HEK293T (cell line): ENCODE measurements around the gene CHTF18.

Experiments used
- CTCF ChIA-PET: fragments of 350-600 bp; formaldehyde crosslinking; extraction: SDS; loops from one replicate; lab custom pipeline; 2021; ENCODE audit warnings: antibody characterized with exemption, inconsistent platforms; lab: Yijun Ruan, JAX
- POLR2A ChIA-PET: fragments of 350-600 bp; formaldehyde crosslinking; extraction: SDS; loops from one replicate; lab custom pipeline; 2020; ENCODE audit warnings: antibody characterized with exemption, inconsistent platforms; lab: Yijun Ruan, JAX
- DNase-seq: peaks from one replicate; pipeline ENCODE4 v3.0.0; 2012; ENCODE audit warnings: mixed read lengths; ENCODE audit errors: extremely low spot score
- ARNT ChIP-seq: fragments of 450-650 bp; IDR thresholded peaks from 2 replicates; pipeline ENCODE4 v1.6.1; 2017; ENCODE audit warnings: mild to moderate bottlenecking
- BHLHE40 ChIP-seq: fragments of 450-650 bp; IDR thresholded peaks from 2 replicates; pipeline ENCODE4 v1.6.1; 2016; ENCODE audit warnings: mild to moderate bottlenecking, moderate library complexity, borderline replicate concordance
- CTBP1 ChIP-seq: fragments of 450-650 bp; IDR thresholded peaks from 2 replicates; pipeline ENCODE4 v1.6.1; 2016; ENCODE audit warnings: borderline replicate concordance
- ELF4 ChIP-seq: fragments of 450-650 bp; IDR thresholded peaks from 2 replicates; pipeline ENCODE4 v1.6.1; 2017; ENCODE audit warnings: antibody characterized with exemption
- FOXA1 ChIP-seq: fragments of 450-650 bp; IDR thresholded peaks from 2 replicates; pipeline ENCODE4 v1.6.1; 2016; ENCODE audit warnings: mild to moderate bottlenecking
- FOXK2 ChIP-seq: fragments of 450-650 bp; IDR thresholded peaks from 2 replicates; pipeline ENCODE4 v1.6.1; 2016; ENCODE audit warnings: mild to moderate bottlenecking
- FOXM1 ChIP-seq: fragments of 450-650 bp; IDR thresholded peaks from 2 replicates; pipeline ENCODE4 v1.6.1; 2017; ENCODE audit warnings: mild to moderate bottlenecking, borderline replicate concordance
- HDGF ChIP-seq: fragments of 450-650 bp; IDR thresholded peaks from 2 replicates; pipeline ENCODE4 v1.6.1; 2017; ENCODE audit warnings: antibody characterized with exemption, borderline replicate concordance
- L3MBTL2 ChIP-seq: fragments of 450-650 bp; conservative IDR thresholded peaks from 2 replicates; pipeline ENCODE4 v1.6.1; 2016; ENCODE audit warnings: mild to moderate bottlenecking
- LEF1 ChIP-seq: fragments of 450-650 bp; IDR thresholded peaks from 2 replicates; pipeline ENCODE4 v1.6.1; 2017; ENCODE audit warnings: mild to moderate bottlenecking, borderline replicate concordance
- NFRKB ChIP-seq: fragments of 450-650 bp; IDR thresholded peaks from 2 replicates; pipeline ENCODE4 v1.6.1; 2016; ENCODE audit warnings: mild to moderate bottlenecking, moderate library complexity
- SP1 ChIP-seq: fragments of 450-650 bp; IDR thresholded peaks from 2 replicates; pipeline ENCODE4 v1.6.1; 2017
- SUZ12 ChIP-seq: fragments of 450-650 bp; IDR thresholded peaks from 2 replicates; pipeline ENCODE4 v1.6.1; 2016; ENCODE audit warnings: mild to moderate bottlenecking
- TARDBP ChIP-seq: fragments of 450-650 bp; IDR thresholded peaks from 2 replicates; pipeline ENCODE4 v1.6.1; 2016
- ZNF384 ChIP-seq: fragments of 450-650 bp; IDR thresholded peaks from 2 replicates; pipeline ENCODE4 v1.6.1; 2016
- TF ChIP-seq, protein P1 (sequence below): fragments of 450-650 bp; IDR thresholded peaks from 2 replicates; pipeline ENCODE4 v1.6.1; 2016

The CHTF18 gene

DNA sequence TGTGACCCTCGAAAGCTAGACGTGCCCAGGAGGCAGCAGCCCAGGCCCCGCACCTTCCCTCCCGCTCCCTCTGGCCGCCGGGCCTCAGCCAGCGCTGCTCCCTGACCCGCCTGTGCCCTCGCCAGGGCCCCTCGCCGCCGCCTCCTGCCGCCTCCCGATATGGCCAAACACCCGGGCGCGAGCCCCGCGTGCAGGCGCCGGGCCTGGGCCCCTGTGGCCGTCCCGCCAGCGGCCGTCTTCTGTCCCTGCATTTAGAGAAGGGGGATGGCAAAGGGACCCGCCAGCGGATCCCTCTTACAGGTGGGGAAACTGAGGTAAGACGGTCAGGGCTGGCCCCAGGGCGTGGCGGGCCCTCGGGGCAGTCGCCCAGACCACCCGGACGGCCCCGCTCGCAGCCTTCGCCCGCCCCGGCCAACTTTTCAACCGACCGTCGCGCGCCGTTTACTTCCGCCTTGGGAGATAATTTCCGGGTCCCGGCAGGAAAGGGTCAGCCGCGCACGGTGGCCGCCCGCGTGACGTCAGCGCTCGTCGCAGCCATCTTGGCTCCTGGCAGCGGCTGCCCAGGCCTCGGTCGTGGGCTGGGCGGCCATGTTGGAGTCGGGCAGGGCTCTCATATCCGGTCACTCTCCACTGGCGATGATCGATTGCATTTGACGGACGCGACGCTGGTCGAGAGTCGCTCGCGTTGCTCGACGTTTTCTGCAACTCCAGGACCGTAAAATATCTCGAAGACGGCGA lies 19.1 kb downstream of the CHTF18 start:
- ChIA-PET POLR2A (interaction anchor here (1.0 to 1.1 kb wide), 2 partner anchors 19 to 92 kb away, joined by 3 to 9 read pairs; partner anchors contain the start of genes CHTF18 and RPUSD1), CTCF (no interaction called here)
- peak; percentile 96 for DNase-seq
- TF ChIP-seq FOXA1 (no peak), ELF4 (peak; percentile 91), L3MBTL2 (peak; percentile 88)
- TF ChIP-seq, protein P1, sequence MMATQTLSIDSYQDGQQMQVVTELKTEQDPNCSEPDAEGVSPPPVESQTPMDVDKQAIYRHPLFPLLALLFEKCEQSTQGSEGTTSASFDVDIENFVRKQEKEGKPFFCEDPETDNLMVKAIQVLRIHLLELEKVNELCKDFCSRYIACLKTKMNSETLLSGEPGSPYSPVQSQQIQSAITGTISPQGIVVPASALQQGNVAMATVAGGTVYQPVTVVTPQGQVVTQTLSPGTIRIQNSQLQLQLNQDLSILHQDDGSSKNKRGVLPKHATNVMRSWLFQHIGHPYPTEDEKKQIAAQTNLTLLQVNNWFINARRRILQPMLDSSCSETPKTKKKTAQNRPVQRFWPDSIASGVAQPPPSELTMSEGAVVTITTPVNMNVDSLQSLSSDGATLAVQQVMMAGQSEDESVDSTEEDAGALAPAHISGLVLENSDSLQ, result peak; percentile 94

DNA sequence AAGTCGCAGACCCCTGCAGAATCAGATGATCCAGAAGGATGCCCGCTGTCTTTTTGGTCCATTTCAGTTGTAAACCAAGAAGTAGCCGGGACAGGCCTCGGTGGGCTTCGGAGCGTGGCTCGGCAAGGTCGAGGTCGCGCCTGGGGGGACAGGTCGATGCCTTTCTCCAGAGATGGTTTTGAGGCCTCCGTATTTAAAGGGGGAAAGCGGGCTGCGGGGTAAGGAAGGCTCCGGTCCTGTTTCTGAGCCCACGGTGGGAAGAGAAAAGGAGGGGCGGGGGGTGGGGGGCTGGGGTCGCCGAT lies 19.6 kb downstream of the CHTF18 start:
- ChIA-PET POLR2A (no interaction called here), CTCF (interaction anchor here (0.5 kb wide), 1 partner anchor 898 kb away, joined by 3 read pairs; the partner anchor contains the start of gene MAPK8IP3)
- DNase-seq, result no peak
- TF ChIP-seq ELF4 (no peak), LEF1 (no peak), SP1 (no peak), BHLHE40 (no peak), HDGF (no peak), L3MBTL2 (no peak), FOXA1 (no peak), CTBP1 (no peak)
- TF ChIP-seq, protein P1, result no peak

DNA sequence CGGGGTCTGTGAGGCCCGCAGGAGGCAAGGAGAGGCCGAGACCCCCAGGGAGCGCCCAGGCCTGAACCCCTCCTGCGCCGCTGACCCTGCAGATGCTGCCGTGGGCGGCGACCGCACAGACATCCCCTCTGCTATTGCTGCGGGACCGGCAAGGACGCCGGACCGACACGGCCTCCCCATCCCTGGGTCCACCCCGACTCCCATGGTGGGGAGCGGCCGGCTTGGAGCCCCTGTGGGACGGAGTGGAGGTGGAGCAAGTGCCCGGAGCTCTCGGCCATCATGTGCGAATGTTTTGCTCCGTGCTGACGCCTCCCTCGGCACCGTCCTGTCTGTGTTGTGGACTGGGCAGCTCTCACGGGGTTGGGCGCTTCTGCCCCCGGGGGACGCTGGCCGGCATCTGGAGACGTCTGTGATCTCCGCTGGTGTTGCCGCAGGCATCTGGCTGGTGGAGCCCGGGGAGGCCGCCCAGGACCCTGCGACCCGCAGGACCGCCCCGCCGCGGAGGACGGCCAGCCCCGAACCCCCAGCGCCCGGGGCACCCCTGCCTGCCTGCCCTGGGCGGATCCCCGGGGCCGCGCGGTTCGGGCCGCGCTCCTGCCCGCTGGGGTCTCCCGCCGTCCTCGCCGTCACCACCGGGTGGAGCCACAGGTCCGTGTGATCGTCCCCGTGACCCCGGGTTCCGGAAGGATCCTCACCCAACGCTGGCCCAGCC lies 24.9 kb downstream of the CHTF18 start:
- CTCF ChIA-PET, result no interaction called here

DNA sequence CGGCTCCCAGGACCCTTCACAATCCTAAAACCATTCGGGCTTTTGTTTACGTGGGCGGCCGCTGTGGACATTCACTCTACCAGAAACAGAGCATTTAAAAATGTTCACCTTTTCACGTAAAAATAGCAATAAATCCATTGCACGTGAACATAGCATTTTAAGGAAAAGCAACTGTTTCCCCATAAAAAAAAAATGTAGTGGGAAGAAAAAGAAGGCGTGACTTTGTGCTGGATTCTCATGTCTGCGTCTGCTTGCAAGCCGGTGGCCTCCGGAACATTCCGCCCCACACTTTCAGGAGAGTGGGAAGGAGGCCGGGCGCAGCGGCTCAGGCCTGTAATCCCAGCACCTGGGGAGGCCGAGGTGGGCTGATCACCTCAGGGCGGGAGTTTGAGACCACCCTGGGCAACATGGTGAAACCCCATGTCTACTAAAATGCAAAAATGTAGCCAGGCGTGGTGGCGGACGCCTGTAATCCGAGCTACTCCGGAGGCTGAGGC lies 25.5 kb downstream of the CHTF18 start:
- POLR2A ChIA-PET, result no interaction called here
- DNase-seq, result no peak
- CTCF ChIA-PET, result no interaction called here
- TF ChIP-seq L3MBTL2, result no peak
- TF ChIP-seq SUZ12, result no peak
- TF ChIP-seq TARDBP, result no peak
- TF ChIP-seq ARNT, result no peak
- no peak for TF ChIP-seq HDGF
- no peak for TF ChIP-seq ZNF384
- TF ChIP-seq CTBP1, result no peak
- no peak for TF ChIP-seq LEF1
- no peak for TF ChIP-seq ELF4
- no peak for TF ChIP-seq SP1
- TF ChIP-seq BHLHE40, result no peak
- TF ChIP-seq FOXA1, result no peak
- TF ChIP-seq, protein P1, result no peak
- no peak for TF ChIP-seq NFRKB
- no peak for TF ChIP-seq FOXK2
- TF ChIP-seq FOXM1, result no peak

More for the DNA sequence above, 24.9 kb downstream of the CHTF18 start:
- POLR2A ChIA-PET, result no interaction called here
- peak; percentile 81 for DNase-seq
- TF ChIP-seq CTBP1, result no peak
- TF ChIP-seq, protein P1, result no peak
- TF ChIP-seq ZNF384, result no peak
- TF ChIP-seq ARNT, result no peak
- no peak for TF ChIP-seq TARDBP
- TF ChIP-seq FOXK2, result no peak
- no peak for TF ChIP-seq ELF4
- TF ChIP-seq SP1, result no peak

DNA sequence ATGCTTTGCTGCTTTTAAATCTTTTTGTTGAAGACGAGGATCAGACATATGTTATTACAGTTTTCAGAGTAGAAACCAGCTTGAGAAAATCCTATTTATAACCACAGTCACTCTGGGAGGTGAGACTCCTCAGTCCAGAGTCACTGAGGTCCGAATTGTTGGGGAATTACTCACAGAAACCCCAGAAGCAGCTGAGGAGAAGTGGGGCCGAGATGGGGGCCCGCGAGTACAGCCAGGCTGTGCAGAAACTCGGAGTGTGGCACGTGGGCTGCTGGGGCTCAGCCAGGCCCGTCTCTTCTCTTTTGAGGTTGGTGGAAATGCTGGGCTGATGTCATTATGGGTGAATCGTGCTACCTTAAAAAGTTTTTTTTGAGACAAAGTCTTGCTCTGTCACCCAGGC lies 26.6 kb downstream of the CHTF18 start:
- CTCF ChIA-PET, result no interaction called here
- DNase-seq, result no peak
- TF ChIP-seq L3MBTL2, result no peak
- TF ChIP-seq SUZ12, result no peak
- no peak for TF ChIP-seq TARDBP
- TF ChIP-seq NFRKB, result no peak
- TF ChIP-seq ZNF384, result no peak
- no peak for TF ChIP-seq BHLHE40
- POLR2A ChIA-PET, result no interaction called here

DNA sequence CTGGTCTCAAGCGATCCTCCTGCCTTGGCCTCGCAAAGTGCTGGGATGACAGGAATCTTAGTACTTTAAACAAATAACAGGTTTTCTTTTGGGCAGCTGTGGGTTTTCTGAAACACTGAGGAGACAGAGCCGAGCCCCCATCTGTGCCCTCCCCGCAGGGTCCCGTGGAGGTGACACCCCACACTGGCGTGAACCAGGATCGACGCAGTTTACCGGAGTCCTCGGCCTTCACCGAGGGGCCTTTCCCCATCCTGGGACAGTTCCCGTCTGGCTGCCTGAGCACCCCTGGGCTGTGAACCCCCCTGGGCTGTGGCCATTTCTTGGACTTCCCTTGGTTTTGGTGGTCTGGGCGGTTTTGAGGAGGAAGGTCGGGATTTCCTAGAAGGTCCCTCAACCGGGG lies 27.4 kb downstream of the CHTF18 start:
- ChIA-PET POLR2A (no interaction called here), CTCF (no interaction called here)
- DNase-seq, result no peak
- TF ChIP-seq LEF1 (no peak), CTBP1 (no peak), ELF4 (no peak), ARNT (no peak), SUZ12 (no peak), NFRKB (no peak), TARDBP (no peak), FOXA1 (no peak), SP1 (no peak), FOXK2 (no peak), BHLHE40 (no peak), FOXM1 (no peak)
- TF ChIP-seq, protein P1, result no peak
